A549 (cell line): Measurements from ENCODE around the gene UBL7. TPM values are rescaled to one million over a fixed set of nuclear protein-coding genes. Genes with fewer than 3 reads are reported as not detected.
A peak's percentile ranks its signal among the peaks of the same experiment; 100 is the strongest.

Experiments
- ATAC-seq, 2 experiments: fragments of 200-7000 bp in 1 of 2; fragments of >200 bp in 1 of 2; cut with Nextera tagmentation in 1 of 2; cut with Tn5 transposase in 1 of 2; 3 replicates each; pipeline versions ENCODE4 v1.8.0 to v1.9.1; 2018 to 2020; ENCODE audit warnings: mild to moderate bottlenecking in 1 of 2, moderate library complexity in 1 of 2
- CTCF ChIA-PET: fragments of 300-600 bp; sonication (Branson Sonifier 250); formaldehyde crosslinking; extraction: SDS; loops from one replicate; lab custom pipeline; 2021; ENCODE audit warnings: antibody characterized with exemption, inconsistent platforms; lab: Yijun Ruan, JAX
- POLR2A ChIA-PET: fragments of 350-600 bp; formaldehyde crosslinking; extraction: SDS; loops from one replicate; lab custom pipeline; 2021; ENCODE audit warnings: antibody characterized with exemption, inconsistent platforms; lab: Yijun Ruan, JAX
- DNase-seq, 2 experiments: peaks; one replicate each; pipeline versions ENCODE4 v3.0.0 to v3.0.0-alpha.2; 2011 to 2016; ENCODE audit warnings: low read depth in 1 of 2, low spot score in 1 of 2
- FAIRE-seq: peaks from 2 replicates; lab custom pipeline; 2011; peaks lifted over from hg19 to GRCh38; lab: Jason Lieb, UNC
- H3K27ac ChIP-seq, 2 experiments: fragments of >200 bp; sonication (Bioruptor Twin); formaldehyde crosslinking; 3 replicates each; pipeline ENCODE4 v1.5.1; 2016 to 2017
- H3K4me1 ChIP-seq: fragments of >200 bp; sonication (Bioruptor Twin); formaldehyde crosslinking; 3 replicates; pipeline ENCODE4 v1.6.1; 2016
- H3K4me2 ChIP-seq: fragments of >200 bp; sonication (Bioruptor Twin); formaldehyde crosslinking; 3 replicates; pipeline ENCODE4 v1.6.1; 2016
- H3K4me3 ChIP-seq: fragments of >200 bp; sonication (Bioruptor Twin); formaldehyde crosslinking; 3 replicates; pipeline ENCODE4 v1.5.1; 2016
- H3K9me3 ChIP-seq: fragments of >200 bp; sonication (Bioruptor Twin); formaldehyde crosslinking; 3 replicates; pipeline ENCODE4 v1.6.1; 2016
- BHLHE40 ChIP-seq: IDR thresholded peaks from 2 replicates; pipeline ENCODE4 v1.6.1; 2012; ENCODE audit warnings: low read depth, low read length, inconsistent platforms
- CBX2 ChIP-seq: fragments of 200-600 bp; sonication (generic); IDR thresholded peaks from 2 replicates; pipeline ENCODE4 v1.6.1; 2016; ENCODE audit warnings: low read depth, mild to moderate bottlenecking, borderline replicate concordance
- CTCF ChIP-seq: fragments of >200 bp; sonication (Bioruptor Twin); formaldehyde crosslinking; IDR thresholded peaks from 3 replicates; pipeline ENCODE4 v1.5.1; 2016
- EHF ChIP-seq: fragments of 250-450 bp; sonication (Bioruptor Pico); IDR thresholded peaks from 2 replicates; pipeline ENCODE4 v1.5.0; 2020; ENCODE audit warnings: mild to moderate bottlenecking
- ELK1 ChIP-seq: fragments of 150-350 bp; IDR thresholded peaks from 2 replicates; pipeline ENCODE4 v1.6.1; 2014; ENCODE audit warnings: low read depth, mild to moderate bottlenecking, low read length
- HES2 ChIP-seq: fragments of >200 bp; sonication (Bioruptor Twin); formaldehyde crosslinking; IDR thresholded peaks from 2 replicates; pipeline ENCODE4 v1.6.1; 2016
- JUN ChIP-seq, 2 experiments: fragments of >200 bp; sonication (Bioruptor Twin); formaldehyde crosslinking; IDR thresholded peaks; 2 replicates in 1 of 2; 3 replicates in 1 of 2; pipeline ENCODE4 v1.6.1; 2016 to 2017
- MAZ ChIP-seq: fragments of 150-350 bp; IDR thresholded peaks from 2 replicates; pipeline ENCODE4 v1.6.1; 2014; ENCODE audit warnings: antibody characterized with exemption, low read depth, low read length, borderline replicate concordance
- NR3C1 ChIP-seq: fragments of >200 bp; sonication (Bioruptor Twin); formaldehyde crosslinking; IDR thresholded peaks from 3 replicates; pipeline ENCODE4 v1.6.1; 2017
- TFCP2L1 ChIP-seq: fragments of 250-450 bp; sonication (Bioruptor Pico); IDR thresholded peaks from 2 replicates; pipeline ENCODE4 v1.5.0; 2021; ENCODE audit warnings: mild to moderate bottlenecking
- TP53 ChIP-seq: fragments of 250-450 bp; sonication (Bioruptor Pico); IDR thresholded peaks from 2 replicates; pipeline ENCODE4 v1.5.0; 2021; ENCODE audit warnings: mild to moderate bottlenecking, moderate library complexity
- USF2 ChIP-seq: fragments of 450-650 bp; IDR thresholded peaks from 2 replicates; pipeline ENCODE4 v1.6.1; 2014; ENCODE audit warnings: antibody characterized with exemption
- WGBS: methylation state at CpG from one replicate; pipeline ENCODE4 v1.1.6; 2017; ENCODE audit errors: missing lambda C conversion rate; 5-methylcytosine and 5-hydroxymethylcytosine counted together
- polyA plus RNA-seq, 4 experiments: library from polyadenylated mRNA; depleted of rRNA in 3 of 4; stranded (reverse); fragments of >200 nt; fragmentation: RNase III in 1 of 4; extraction: RNeasy Plus Mini Kit Qiagen cat#74134 plus additional on column Dnase treatment in 1 of 4; gene quantifications; 2 replicates in 3 of 4; 3 replicates in 1 of 4; pipeline ENCODE4 v1.2.3, GENCODE V29; 2011 to 2017
- TF ChIP-seq, protein P1 (sequence below): fragments of 200-600 bp; sonication (generic); IDR thresholded peaks from 2 replicates; pipeline ENCODE4 v1.6.1; 2016; ENCODE audit warnings: antibody characterized with exemption, mild to moderate bottlenecking, moderate library complexity
- TF ChIP-seq, protein P2 (sequence below): fragments of 250-450 bp; sonication (Bioruptor Pico); IDR thresholded peaks from 2 replicates; pipeline ENCODE4 v1.5.0; 2020; ENCODE audit warnings: low read depth, mild to moderate bottlenecking, moderate library complexity
- TF ChIP-seq, protein P3 (sequence below): IDR thresholded peaks from 2 replicates; pipeline ENCODE4 v1.6.1; 2012

The UBL7 gene
- polyA plus RNA-seq, 2 of the 4 experiments (the other 2 are of a cell fraction): 32.6 to 48.5 TPM

DNA sequence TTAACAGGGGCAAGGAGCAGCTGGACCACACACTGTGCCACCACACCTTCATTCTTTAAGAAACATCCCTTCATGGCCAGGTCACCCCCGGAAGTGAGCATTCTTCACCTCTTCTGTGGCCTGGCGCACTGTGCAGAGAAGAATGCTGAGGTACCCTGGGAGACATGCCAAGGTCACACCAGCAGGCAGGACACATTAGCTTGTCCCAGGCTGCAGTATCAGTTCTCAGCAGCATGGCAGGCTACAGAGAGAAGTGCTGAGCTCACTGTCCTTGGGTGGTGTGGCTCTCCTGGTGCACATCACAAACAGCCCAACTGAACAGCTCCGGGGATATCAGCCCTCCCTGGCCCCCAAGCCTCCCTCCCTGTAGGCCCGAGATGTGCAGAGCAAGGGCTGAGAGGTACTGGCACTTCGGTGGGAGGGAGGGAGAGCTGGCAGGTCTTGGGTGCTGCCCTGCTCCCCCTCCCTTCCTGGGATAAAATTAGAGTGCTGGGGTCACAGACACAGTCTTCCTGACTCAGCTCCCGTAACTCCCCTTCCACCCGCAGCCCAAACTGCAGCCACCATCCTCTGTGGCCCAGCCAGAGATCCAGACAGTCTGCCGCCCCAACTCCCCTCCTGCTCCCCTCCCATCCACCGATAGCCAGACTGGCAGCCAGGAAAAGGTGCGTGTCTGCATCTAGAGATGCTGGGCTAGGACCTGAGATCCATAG, 40.6 kb downstream of the UBL7 start:
- CTCF ChIA-PET: interaction anchor here (0.8 to 36.0 kb wide), 4 partner anchors 11 to 42 kb away, joined by 3 to 681 read pairs (median 8); partner anchors contain the start of gene CYP11A1
- no peak overlapping the region for H3K4me3 ChIP-seq
- peak overlapping the region in 1 of 2 experiments; percentile 27; a peak in 3 of 6 replicates for H3K27ac ChIP-seq
- POLR2A ChIA-PET: no interaction called here
- DNase-seq (peak in 1 of 2 experiments; percentile 10), ATAC-seq (no peak; a peak in 1 of 6 replicates), FAIRE-seq (no peak)
- 68% methylated on average over 8 of the region's 10 CpGs for WGBS
- peaks cover 25% of the 10 kb centered on the region for H3K4me1 ChIP-seq
- H3K9me3 ChIP-seq: no peaks in the 10 kb centered on the region
- TF ChIP-seq EHF (CRISPR knock-in tag): no peak
- no peak for TF ChIP-seq USF2
- TF ChIP-seq, protein P1, sequence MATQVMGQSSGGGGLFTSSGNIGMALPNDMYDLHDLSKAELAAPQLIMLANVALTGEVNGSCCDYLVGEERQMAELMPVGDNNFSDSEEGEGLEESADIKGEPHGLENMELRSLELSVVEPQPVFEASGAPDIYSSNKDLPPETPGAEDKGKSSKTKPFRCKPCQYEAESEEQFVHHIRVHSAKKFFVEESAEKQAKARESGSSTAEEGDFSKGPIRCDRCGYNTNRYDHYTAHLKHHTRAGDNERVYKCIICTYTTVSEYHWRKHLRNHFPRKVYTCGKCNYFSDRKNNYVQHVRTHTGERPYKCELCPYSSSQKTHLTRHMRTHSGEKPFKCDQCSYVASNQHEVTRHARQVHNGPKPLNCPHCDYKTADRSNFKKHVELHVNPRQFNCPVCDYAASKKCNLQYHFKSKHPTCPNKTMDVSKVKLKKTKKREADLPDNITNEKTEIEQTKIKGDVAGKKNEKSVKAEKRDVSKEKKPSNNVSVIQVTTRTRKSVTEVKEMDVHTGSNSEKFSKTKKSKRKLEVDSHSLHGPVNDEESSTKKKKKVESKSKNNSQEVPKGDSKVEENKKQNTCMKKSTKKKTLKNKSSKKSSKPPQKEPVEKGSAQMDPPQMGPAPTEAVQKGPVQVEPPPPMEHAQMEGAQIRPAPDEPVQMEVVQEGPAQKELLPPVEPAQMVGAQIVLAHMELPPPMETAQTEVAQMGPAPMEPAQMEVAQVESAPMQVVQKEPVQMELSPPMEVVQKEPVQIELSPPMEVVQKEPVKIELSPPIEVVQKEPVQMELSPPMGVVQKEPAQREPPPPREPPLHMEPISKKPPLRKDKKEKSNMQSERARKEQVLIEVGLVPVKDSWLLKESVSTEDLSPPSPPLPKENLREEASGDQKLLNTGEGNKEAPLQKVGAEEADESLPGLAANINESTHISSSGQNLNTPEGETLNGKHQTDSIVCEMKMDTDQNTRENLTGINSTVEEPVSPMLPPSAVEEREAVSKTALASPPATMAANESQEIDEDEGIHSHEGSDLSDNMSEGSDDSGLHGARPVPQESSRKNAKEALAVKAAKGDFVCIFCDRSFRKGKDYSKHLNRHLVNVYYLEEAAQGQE: no peak
- no peak for TF ChIP-seq ELK1
- no peak for TF ChIP-seq BHLHE40
- TF ChIP-seq TFCP2L1 (CRISPR knock-in tag): no peak
- H3K4me2 ChIP-seq: peak overlapping the region; percentile 25; the same call in 1 of the 3 replicates

DNA sequence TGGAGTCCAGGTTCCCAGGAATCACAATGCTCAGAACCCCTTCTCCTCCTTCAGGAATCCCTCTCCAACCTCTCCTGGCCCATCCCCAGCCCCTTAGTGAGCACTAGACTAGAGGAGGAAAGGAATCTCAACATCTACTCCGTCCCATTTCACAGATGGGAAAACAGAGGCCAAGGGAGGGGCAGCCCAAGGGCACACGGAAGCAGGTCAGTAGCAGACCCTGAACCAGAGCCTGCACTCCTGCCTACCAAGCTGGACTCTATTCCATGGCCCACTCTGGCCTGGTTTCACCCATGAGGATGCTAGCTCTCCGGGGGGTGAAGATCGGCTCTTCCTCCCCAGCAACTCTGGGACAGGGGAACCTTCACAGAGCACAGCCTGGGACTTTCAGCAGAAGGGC, 41.5 kb downstream of the UBL7 start:
- no peak overlapping the region for H3K4me3 ChIP-seq
- ChIA-PET CTCF (interaction anchor here (1.3 to 36.0 kb wide), 3 partner anchors 12 to 41 kb away, joined by 3 to 681 read pairs (median 14); partner anchors contain the start of gene CYP11A1), POLR2A (no interaction called here)
- DNase-seq: no peak
- 100% methylated on average over 1 of the region's 4 CpGs for WGBS
- ATAC-seq: no peak
- no peaks in the 10 kb centered on the region for H3K9me3 ChIP-seq
- peaks cover 25% of the 10 kb centered on the region for H3K4me1 ChIP-seq
- H3K4me2 ChIP-seq: no peak overlapping the region
- no peak overlapping the region for H3K27ac ChIP-seq
- FAIRE-seq: no peak
- TF ChIP-seq TP53 (CRISPR knock-in tag) (no peak), HES2 (no peak), JUN (IDR thresholded peaks at IDR 0.05) (no peak), CTCF (no peak), NR3C1 (no peak), CBX2 (no peak), MAZ (no peak)
- TF ChIP-seq, protein P2, sequence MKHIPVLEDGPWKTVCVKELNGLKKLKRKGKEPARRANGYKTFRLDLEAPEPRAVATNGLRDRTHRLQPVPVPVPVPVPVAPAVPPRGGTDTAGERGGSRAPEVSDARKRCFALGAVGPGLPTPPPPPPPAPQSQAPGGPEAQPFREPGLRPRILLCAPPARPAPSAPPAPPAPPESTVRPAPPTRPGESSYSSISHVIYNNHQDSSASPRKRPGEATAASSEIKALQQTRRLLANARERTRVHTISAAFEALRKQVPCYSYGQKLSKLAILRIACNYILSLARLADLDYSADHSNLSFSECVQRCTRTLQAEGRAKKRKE: no peak
- TF ChIP-seq, protein P3, sequence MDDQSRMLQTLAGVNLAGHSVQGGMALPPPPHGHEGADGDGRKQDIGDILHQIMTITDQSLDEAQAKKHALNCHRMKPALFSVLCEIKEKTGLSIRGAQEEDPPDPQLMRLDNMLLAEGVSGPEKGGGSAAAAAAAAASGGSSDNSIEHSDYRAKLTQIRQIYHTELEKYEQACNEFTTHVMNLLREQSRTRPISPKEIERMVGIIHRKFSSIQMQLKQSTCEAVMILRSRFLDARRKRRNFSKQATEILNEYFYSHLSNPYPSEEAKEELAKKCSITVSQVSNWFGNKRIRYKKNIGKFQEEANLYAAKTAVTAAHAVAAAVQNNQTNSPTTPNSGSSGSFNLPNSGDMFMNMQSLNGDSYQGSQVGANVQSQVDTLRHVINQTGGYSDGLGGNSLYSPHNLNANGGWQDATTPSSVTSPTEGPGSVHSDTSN: no peak
- TF ChIP-seq, protein P1: no peak
